H9 (cell line): ENCODE results near the gene GPR146. TPM values are rescaled to one million over a fixed set of nuclear protein-coding genes. Genes with fewer than 3 reads are reported as not detected.
A peak's percentile ranks its signal among the peaks of the same experiment; 100 is the strongest.

Experiments used
- DNase-seq: peaks from one replicate; pipeline ENCODE4 v3.0.0-alpha.2; 2017
- H2AFZ ChIP-seq: one replicate; pipeline ENCODE4 v1.6.1; 2013; ENCODE audit warnings: mild to moderate bottlenecking, low read length, control low read depth, moderate library complexity
- H2AK5ac ChIP-seq: 2 replicates; pipeline ENCODE4 v1.6.1; 2013; ENCODE audit warnings: low read length, control low read depth, mixed read lengths; ENCODE audit not compliant: insufficient read length
- H2BK120ac ChIP-seq: one replicate; pipeline ENCODE4 v1.6.1; 2013; ENCODE audit warnings: low read depth, mild to moderate bottlenecking, low read length, control low read depth, inconsistent platforms; ENCODE audit not compliant: poor library complexity, severe bottlenecking
- H2BK12ac ChIP-seq: 2 replicates; pipeline ENCODE4 v1.6.1; 2013; ENCODE audit warnings: low read length, control low read depth, mixed read lengths, low read depth; ENCODE audit not compliant: insufficient read length
- H2BK15ac ChIP-seq: 2 replicates; pipeline ENCODE4 v1.6.1; 2013; ENCODE audit warnings: low read depth, low read length, control low read depth
- H2BK20ac ChIP-seq: one replicate; pipeline ENCODE4 v1.6.1; 2013; ENCODE audit warnings: low read depth, mild to moderate bottlenecking, low read length, control low read depth, inconsistent platforms; ENCODE audit not compliant: poor library complexity, severe bottlenecking
- H2BK5ac ChIP-seq: 2 replicates; pipeline ENCODE4 v1.6.1; 2013; ENCODE audit warnings: low read length, control low read depth, mixed read lengths; ENCODE audit not compliant: insufficient read length
- H3K14ac ChIP-seq: 2 replicates; pipeline ENCODE4 v1.6.1; 2013; ENCODE audit warnings: low read length, control low read depth; ENCODE audit not compliant: insufficient read depth
- H3K18ac ChIP-seq: 2 replicates; pipeline ENCODE4 v1.6.1; 2013; ENCODE audit warnings: low read depth, mild to moderate bottlenecking, mixed read lengths, low read length, control low read depth; ENCODE audit not compliant: insufficient read length
- H3K23ac ChIP-seq: 2 replicates; pipeline ENCODE4 v1.6.1; 2013; ENCODE audit warnings: low read length, control low read depth, mixed read lengths, low read depth; ENCODE audit not compliant: insufficient read length
- H3K23me2 ChIP-seq: 2 replicates; pipeline ENCODE4 v1.6.1; 2013; ENCODE audit warnings: low read depth, mild to moderate bottlenecking, mixed read lengths, low read length, control low read depth; ENCODE audit not compliant: insufficient read length, poor library complexity, severe bottlenecking
- H3K27ac ChIP-seq: 2 replicates; pipeline ENCODE4 v1.5.1; 2013; ENCODE audit warnings: low read length, control low read depth, mixed read lengths, low read depth; ENCODE audit not compliant: insufficient read length
- H3K27me3 ChIP-seq: 2 replicates; pipeline ENCODE4 v1.6.1; 2013; ENCODE audit warnings: low read length, control low read depth, inconsistent platforms; ENCODE audit not compliant: insufficient read depth
- H3K4ac ChIP-seq: 2 replicates; pipeline ENCODE4 v1.6.1; 2013; ENCODE audit warnings: low read depth, mild to moderate bottlenecking, control low read depth, inconsistent platforms, low read length, moderate library complexity
- H3K4me1 ChIP-seq: 2 replicates; pipeline ENCODE4 v1.6.1; 2013; ENCODE audit warnings: low read length, control low read depth, inconsistent platforms; ENCODE audit not compliant: insufficient read depth
- H3K4me2 ChIP-seq: 2 replicates; pipeline ENCODE4 v1.6.1; 2013; ENCODE audit warnings: low read length, control low read depth, mixed read lengths; ENCODE audit not compliant: insufficient read length, insufficient read depth
- H3K56ac ChIP-seq: 2 replicates; pipeline ENCODE4 v1.6.1; 2013; ENCODE audit warnings: low read depth, mild to moderate bottlenecking, mixed read lengths, low read length, control low read depth; ENCODE audit not compliant: insufficient read length
- H3K79me1 ChIP-seq: 2 replicates; pipeline ENCODE4 v1.6.1; 2013; ENCODE audit warnings: low read depth, mild to moderate bottlenecking, moderate library complexity, low read length, control low read depth, inconsistent platforms; ENCODE audit not compliant: insufficient read depth, poor library complexity, severe bottlenecking
- H3K79me2 ChIP-seq: 2 replicates; pipeline ENCODE4 v1.6.1; 2013; ENCODE audit warnings: low read length, control low read depth, inconsistent platforms; ENCODE audit not compliant: insufficient read depth
- H3K9ac ChIP-seq: 2 replicates; pipeline ENCODE4 v1.6.1; 2013; ENCODE audit warnings: low read length, control low read depth, mixed read lengths; ENCODE audit not compliant: insufficient read length; ENCODE audit errors: extremely low read depth
- H3K9me3 ChIP-seq: one replicate; pipeline ENCODE4 v1.6.1; 2013; ENCODE audit warnings: low read depth, low read length, inconsistent platforms; ENCODE audit not compliant: control insufficient read depth
- H3T11ph ChIP-seq: one replicate; pipeline ENCODE4 v1.6.1; 2013; ENCODE audit warnings: mild to moderate bottlenecking, low read length, control low read depth, inconsistent platforms
- H4K20me1 ChIP-seq: one replicate; pipeline ENCODE4 v1.6.1; 2013; ENCODE audit not compliant: control insufficient read depth, insufficient read length, insufficient read depth
- H4K5ac ChIP-seq: 2 replicates; pipeline ENCODE4 v1.6.1; 2013; ENCODE audit warnings: low read depth, mild to moderate bottlenecking, mixed read lengths, low read length, control low read depth; ENCODE audit not compliant: insufficient read length
- H4K8ac ChIP-seq: replicated peaks from 2 replicates; pipeline ENCODE4 v1.6.1; 2013; ENCODE audit warnings: low read length, control low read depth, mixed read lengths, low read depth; ENCODE audit not compliant: insufficient read length
- H4K91ac ChIP-seq: 2 replicates; pipeline ENCODE4 v1.6.1; 2013; ENCODE audit warnings: low read depth, mild to moderate bottlenecking, moderate library complexity, mixed read lengths, low read length, control low read depth; ENCODE audit not compliant: insufficient read length
- H3K27ac Mint-ChIP-seq, 3 experiments: 2 replicates in 2 of 3; 3 replicates in 1 of 3; pipeline ENCODE4 v1.8.0; 2020 to 2021; ENCODE audit warnings: mixed read lengths in 3 of 3, mild to moderate bottlenecking in 1 of 3, moderate library complexity in 1 of 3
- H3K27me3 Mint-ChIP-seq: 2 replicates; pipeline ENCODE4 v1.8.0; 2021; ENCODE audit warnings: low read depth, mild to moderate bottlenecking, moderate library complexity, mixed read lengths
- H3K36me3 Mint-ChIP-seq, 3 experiments: 2 replicates in 2 of 3; 3 replicates in 1 of 3; pipeline ENCODE4 v1.8.0; 2020 to 2021; ENCODE audit warnings: low read depth in 3 of 3, mixed read lengths in 3 of 3; ENCODE audit not compliant: insufficient read depth in 1 of 3
- H3K4me1 Mint-ChIP-seq, 2 experiments: 2 replicates each; pipeline ENCODE4 v1.8.0; 2020; ENCODE audit warnings: mixed read lengths in 2 of 2
- H3K4me3 Mint-ChIP-seq, 2 experiments: 2 replicates in 1 of 2; 3 replicates in 1 of 2; pipeline ENCODE4 v1.8.0; 2020 to 2021; ENCODE audit warnings: mild to moderate bottlenecking in 2 of 2, mixed read lengths in 2 of 2, moderate library complexity in 1 of 2
- H3K9me3 Mint-ChIP-seq, 2 experiments: 2 replicates in 1 of 2; 3 replicates in 1 of 2; pipeline ENCODE4 v1.8.0; 2020; ENCODE audit warnings: mild to moderate bottlenecking in 2 of 2, mixed read lengths in 2 of 2, moderate library complexity in 1 of 2
- WGBS: extraction: QIAGEN DNeasy Blood & Tissue Kit; methylation state at CpG from one replicate; pipeline ENCODE4 v1.1.7; 2013; ENCODE audit warnings: missing lambda C conversion rate, low lambda C conversion rate, mixed read lengths; ENCODE audit not compliant: insufficient read length; ENCODE audit errors: extremely low coverage; 5-methylcytosine and 5-hydroxymethylcytosine counted together
- total RNA-seq: library from RNA; stranded (reverse); gene quantifications from 2 replicates; pipeline ENCODE4 v1.2.1, GENCODE V29; 2021
- TF ChIP-seq, protein P1 (sequence below): fragments of 200-600 bp; sonication (generic); conservative IDR thresholded peaks from 3 replicates; pipeline ENCODE4 v1.8.0; 2021; ENCODE audit warnings: antibody characterized with exemption, mild to moderate bottlenecking

Gene GPR146
- total RNA-seq, 1 experiment from 2014 or later = 1.4 TPM

DNA sequence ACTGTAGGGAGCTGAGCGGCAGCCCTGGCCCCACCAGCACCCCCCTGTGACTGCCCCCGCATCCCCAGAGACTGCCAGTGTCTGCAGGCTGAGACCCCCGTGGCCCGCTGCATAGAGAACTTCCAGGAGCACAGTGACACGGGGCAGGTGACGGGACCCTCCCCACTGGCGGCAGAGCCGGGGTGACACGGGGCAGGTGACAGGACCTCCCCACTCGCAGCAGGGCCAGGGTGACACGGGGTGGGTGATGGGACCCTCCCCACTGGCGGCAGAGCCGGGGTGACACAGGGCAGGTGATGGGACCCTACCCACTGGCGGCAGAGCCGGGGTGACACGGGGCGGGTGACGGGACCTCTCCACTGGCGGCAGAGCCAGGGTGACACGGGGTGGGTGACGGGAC lies 45.9 kb downstream of the GPR146 start:
- Mint-ChIP-seq H3K36me3 (peaks cover 1 to 11% (median 6%) of the 10 kb centered on the region in 3 experiments; a peak in 5 of 7 replicates), H3K4me1 (peaks cover 20 to 22% of the 10 kb centered on the region in 2 experiments)

More for the DNA sequence above, 45.9 kb downstream of the GPR146 start:
- Mint-ChIP-seq H3K4me3 (no peak overlapping the region), H3K27ac (peak overlapping the region in 1 of 3 experiments; percentile 48; a peak in 1 of 7 replicates), H3K9me3 (no peaks in the 10 kb centered on the region), H3K27me3 (no peaks in the 10 kb centered on the region; the same call in 1 of the 2 replicates)
- Histone ChIP-seq H4K5ac (no peak overlapping the region), H3K27me3 (no peaks in the 10 kb centered on the region), H2BK120ac (no peak overlapping the region), H3K14ac (no peak overlapping the region), H3K4me1 (peaks cover 2% of the 10 kb centered on the region; the same call in 1 of the 2 replicates), H3K9ac (no peak overlapping the region), H3K4ac (no peak overlapping the region), H3K23me2 (peaks cover 3% of the 10 kb centered on the region), H3K79me1 (no peaks in the 10 kb centered on the region), H3K56ac (no peak overlapping the region), H2AFZ (no peak overlapping the region), H4K8ac (no peak overlapping the region), H3K23ac (no peak overlapping the region), H2AK5ac (no peak overlapping the region), H4K20me1 (peaks cover 9% of the 10 kb centered on the region), H2BK5ac (no peak overlapping the region), H3K9me3 (no peaks in the 10 kb centered on the region), H2BK12ac (no peak overlapping the region), H3K4me2 (no peak overlapping the region), H3K79me2 (no peaks in the 10 kb centered on the region), H2BK20ac (no peak overlapping the region), H4K91ac (no peak overlapping the region), H2BK15ac (no peak overlapping the region), H3K18ac (no peak overlapping the region), H3T11ph (no peak overlapping the region), H3K27ac (no peak overlapping the region)
- TF ChIP-seq, protein P1, sequence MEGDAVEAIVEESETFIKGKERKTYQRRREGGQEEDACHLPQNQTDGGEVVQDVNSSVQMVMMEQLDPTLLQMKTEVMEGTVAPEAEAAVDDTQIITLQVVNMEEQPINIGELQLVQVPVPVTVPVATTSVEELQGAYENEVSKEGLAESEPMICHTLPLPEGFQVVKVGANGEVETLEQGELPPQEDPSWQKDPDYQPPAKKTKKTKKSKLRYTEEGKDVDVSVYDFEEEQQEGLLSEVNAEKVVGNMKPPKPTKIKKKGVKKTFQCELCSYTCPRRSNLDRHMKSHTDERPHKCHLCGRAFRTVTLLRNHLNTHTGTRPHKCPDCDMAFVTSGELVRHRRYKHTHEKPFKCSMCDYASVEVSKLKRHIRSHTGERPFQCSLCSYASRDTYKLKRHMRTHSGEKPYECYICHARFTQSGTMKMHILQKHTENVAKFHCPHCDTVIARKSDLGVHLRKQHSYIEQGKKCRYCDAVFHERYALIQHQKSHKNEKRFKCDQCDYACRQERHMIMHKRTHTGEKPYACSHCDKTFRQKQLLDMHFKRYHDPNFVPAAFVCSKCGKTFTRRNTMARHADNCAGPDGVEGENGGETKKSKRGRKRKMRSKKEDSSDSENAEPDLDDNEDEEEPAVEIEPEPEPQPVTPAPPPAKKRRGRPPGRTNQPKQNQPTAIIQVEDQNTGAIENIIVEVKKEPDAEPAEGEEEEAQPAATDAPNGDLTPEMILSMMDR = no peak
- no CpG with 5 or more reads among the region's 21 CpGs for WGBS
- DNase-seq = no peak
